GM19328 (cell line): ENCODE measurements around the gene SASS6.
A peak's percentile ranks its signal among the peaks of the same experiment; 100 is the strongest.
"Not testable (repeated sequence)": the region's sequence is repeated elsewhere in the genome, so short reads cannot be mapped to it uniquely, and the experiment has no call there.

Experiments used
- ATAC-seq: cut with Tn5 transposase; IDR thresholded peaks from one replicate; pipeline ENCODE4 v1.9.1; 2021; ENCODE audit warnings: mild to moderate bottlenecking, moderate library complexity; ENCODE audit not compliant: unreplicated experiment

Gene SASS6

DNA sequence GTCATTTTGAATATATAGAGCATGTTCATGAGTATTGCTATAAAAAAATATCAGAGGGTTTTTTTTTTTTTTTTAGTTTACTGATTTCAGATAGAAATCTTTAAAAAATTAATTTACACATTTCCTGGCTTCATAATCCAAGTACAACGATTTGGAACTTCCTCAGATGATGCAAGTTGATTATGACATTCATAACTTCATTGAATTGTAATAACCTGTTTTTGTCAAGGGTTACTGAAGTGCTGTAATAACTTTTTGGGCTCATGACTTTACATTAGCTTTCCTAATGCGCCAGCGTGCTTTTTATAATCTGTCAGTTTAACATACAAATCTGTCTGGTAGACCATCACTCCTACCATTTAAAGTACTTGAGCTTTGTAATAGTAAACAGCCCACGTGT, 81.3 kb downstream of the SASS6 start:
- no peak for ATAC-seq

DNA sequence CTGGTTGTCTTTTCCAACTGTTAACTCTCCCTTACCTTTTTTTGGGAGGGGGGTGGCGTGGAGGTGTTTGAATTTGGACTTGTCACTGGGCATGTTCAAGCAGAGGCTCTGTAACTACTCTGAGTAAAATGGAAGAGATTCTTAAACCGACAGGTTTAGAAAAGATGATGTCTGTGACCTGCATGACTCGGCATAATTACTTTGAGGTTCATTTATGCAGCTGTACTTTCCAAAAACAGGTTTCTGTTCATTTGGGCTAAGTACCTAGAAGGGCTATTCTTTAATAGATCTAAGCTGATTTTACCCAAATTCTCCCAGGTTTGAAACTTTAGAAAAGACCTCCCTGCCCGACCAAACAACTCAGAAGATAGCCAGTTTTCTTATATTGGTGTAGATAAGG, 82.6 kb downstream of the SASS6 start:
- ATAC-seq, result no peak

DNA sequence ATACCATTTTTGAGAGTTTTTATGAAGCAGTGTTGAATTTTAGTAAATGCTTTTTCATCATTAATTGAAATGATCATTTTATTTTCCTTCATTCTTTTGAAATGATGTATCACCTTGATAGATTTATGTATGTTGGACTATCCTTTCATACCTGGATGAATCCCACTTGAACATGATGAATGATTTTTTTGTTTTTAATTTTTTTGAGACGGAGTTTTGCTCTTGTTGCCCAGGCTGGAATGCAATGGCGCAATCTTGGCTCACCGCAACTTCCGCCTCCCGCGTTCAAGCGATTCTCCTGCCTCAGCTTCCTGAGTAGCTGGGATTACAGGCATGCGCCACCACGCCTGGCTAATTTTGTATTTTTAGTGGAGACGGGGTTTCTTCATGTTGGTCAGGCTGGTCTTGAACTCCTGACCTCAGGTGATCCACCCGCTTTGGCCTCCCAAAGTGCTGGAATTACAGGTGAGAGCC, 85.5 kb downstream of the SASS6 start:
- ATAC-seq, result not testable (repeated sequence)

DNA sequence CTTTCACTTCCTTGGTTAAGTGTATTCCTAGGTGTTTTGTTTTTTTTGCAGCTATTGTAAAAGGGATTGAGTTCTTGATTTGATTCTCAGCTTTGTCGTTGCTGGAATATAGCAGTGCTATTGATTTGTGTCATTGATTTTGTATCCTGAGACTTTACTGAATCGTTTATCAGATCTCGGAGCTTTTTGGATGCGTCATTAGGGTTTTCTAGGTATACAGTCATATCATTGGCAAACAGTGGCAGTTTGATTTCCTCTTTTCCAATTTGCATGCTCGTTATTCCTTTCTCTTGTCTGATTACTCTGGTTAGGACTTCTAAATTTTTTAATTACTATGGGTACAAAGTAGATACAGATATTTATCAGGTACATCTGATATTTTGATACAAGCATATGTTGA, 87.5 kb downstream of the SASS6 start:
- no peak for ATAC-seq

DNA sequence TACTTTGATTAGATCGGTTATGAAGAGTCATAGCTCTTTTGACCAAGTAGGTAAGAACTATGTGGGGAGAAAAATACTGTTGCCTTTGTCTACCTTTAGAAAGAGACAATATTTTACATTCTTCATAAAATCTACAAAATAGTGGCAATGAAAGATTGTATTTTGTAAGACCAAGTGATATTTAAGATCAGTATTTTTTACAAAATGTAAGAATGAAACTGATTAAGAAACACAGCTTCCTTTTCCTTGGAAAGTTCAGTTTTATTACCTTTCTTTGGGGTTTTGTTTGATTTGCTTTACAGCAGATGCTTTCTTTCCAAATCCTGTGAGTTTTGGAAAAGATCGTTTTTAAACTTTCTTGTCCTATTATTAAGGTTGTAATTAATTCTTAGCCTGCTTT, 93.1 kb downstream of the SASS6 start:
- no peak for ATAC-seq

DNA sequence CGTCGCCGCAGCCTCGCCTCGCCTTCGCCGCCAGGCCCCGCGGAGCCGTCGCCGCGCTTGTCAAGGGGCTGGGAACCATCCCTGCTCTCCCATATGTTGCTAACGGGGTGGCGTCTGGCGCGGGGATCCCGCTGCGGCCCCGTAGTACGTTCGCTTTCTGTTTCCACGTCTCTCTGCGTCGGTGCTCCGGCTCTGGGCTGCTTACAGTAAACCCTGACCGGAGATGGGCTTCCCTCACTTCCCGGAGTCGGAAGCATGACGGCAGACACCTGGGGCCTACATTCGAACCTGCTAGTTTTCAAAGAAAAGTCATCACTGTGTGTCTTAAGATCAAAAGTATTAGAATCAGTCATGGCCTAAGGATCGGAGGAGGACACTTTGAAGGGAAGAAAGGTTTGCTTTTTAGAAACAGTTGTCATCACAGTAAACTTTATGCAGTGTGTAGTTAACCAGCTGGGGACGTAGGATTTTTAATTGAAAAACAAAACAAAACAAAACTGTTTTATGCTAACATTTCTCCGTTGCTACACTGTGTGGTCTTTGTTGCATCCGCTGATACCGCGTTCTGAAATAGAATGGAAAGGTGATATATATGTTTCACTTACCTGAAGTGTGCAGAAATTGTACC, 94.0 kb downstream of the SASS6 start:
- peak; percentile 36 for ATAC-seq

DNA sequence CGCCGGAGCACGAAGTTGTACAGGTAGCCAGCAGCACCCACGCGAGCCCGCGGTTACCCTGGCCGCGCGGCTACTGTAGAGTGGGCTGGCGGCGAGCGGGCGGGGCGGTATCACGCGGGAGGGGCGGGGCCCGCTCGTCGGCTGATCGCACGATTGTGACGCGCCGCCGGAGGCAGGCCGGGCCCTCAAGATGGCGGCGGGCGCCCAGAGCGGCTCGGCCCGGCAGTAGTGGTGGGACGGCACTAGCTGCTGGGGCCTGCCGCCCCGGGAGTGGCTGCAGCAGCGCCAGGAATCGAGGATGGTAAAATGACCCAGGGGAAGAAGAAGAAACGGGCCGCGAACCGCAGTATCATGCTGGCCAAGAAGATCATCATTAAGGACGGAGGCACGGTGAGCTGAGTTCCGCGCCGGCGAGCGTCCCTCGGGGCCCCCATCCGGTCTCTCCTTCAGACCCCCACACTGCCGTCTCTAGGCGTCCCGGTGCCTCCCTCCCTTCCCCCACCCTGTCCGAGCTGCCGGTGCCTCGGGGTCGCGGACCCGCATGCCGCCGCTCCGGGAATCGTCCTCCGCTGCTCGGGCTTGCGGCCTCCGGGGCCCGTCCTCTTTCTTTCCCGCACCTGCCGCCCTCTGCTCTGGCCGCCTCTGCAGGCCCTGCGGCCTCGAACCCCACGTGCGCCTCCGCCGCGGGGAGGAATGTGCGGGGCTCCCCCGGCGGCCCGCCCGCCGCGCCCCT, 94.6 kb downstream of the SASS6 start:
- ATAC-seq, result peak; percentile 84

DNA sequence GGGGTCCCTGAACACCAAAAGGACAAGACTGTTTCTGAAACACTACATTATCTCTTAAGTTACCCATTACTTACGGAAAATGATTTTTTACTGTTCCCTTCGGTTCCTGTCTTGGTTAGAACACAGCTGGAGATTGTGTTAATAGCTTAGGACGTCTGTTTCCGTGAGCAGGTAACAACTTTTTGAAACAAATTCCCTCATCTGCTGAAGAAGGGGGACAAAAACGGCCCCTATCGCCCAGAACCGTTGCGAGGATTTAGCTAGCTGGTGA, 95.1 kb downstream of the SASS6 start:
- no peak for ATAC-seq

DNA sequence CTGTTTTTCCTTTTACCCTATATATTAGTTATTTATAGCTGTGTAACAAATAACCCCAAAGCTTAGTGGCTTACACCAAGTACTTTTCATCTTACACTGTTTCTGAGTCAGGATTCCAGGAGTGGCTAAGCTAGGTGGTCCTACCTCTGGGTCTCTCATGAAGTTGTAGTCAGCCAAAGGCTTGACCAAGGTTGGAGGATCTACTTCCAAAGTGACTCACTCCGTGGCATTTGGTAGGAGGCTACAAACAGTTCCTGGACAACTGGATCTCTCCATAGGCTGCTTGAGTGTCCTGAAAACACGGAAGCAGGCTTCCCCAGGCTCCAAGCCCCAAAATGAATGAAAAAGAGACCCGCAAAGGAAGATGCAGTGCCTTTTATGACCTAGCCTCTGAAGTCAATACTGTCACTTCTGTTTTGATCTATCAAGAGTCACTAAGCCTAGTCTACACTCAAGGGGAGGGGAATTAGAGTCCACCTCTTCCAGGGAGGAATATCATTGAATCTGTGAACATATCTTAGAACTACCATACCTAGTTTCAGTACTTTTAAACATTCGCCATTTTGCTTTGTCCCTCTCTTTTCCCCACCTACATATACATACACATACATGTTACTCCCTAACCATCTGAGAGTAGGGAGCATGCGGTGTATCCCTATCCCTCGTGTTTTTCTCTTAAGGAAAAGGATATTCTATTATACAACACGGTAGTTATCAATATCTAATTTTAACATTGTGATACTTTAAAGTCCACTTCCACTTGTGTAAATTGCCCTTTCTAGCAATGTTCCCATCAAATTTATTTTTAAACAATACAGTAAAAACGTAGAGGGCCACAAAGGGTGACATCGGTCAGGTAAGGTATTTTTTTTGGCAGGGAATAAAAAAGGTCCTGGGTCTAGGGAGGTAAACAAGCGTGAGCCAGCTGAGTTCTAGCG, 95.7 kb downstream of the SASS6 start:
- ATAC-seq, result peak; percentile 1

DNA sequence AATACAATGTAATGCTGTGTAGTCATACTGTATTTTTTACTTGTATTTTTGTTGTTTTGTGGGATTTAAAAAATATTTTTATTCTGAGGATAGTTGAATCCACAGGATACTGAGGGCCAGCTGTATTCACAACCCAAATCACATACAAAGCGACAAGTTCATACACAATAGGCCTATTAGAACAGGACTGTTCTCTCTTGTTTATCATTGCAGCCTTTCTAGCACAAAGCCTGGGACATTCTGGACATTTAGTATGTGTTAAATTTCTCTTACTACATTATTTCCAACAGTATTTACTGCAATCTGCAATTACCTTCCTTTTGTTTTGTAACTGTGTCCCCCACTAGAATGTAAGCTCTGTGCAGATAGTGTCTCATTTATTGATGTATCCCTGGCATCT, 97.5 kb downstream of the SASS6 start:
- ATAC-seq, result no peak

DNA sequence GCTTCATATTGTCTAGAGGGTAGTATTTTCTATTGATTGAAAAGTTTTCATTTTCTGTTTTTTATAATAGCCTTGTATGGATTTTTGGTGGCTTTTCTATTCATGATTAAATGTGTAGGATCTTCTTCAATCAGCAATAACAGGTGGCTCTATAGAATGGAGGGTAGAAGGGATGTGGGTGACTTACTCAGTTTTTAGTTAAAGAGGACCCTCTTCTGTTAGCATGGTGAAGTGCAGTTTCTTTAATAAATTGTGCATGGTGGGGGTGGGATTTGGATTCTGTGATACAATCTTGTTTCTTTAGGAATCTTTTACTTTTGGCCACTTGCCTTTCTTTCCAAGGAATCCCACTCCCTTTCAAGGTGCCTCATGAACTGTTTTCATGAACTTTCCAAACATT, 98.3 kb downstream of the SASS6 start:
- no peak for ATAC-seq
